Liver (tissue), 3 donors: ENCODE results near the gene ATOH7.

ENCODE experiments used
- ATF3 ChIP-seq: IDR thresholded peaks from 2 replicates; pipeline ENCODE4 v1.6.1; 2016; ENCODE audit warnings: antibody characterized with exemption
- CTCF ChIP-seq: fragments of 150-350 bp; IDR thresholded peaks from 2 replicates; pipeline ENCODE4 v1.5.1; 2017; ENCODE audit warnings: improper control_type of control experiment, low read depth, low read length; ENCODE audit not compliant: missing input control
- EGR1 ChIP-seq, 2 donors: IDR thresholded peaks; 2 replicates each; pipeline ENCODE4 v1.6.1; 2016 to 2018; ENCODE audit warnings: antibody characterized with exemption in 2 of 2, low read depth in 2 of 2
- FOXA1 ChIP-seq: IDR thresholded peaks from 2 replicates; pipeline ENCODE4 v1.6.1; 2016; ENCODE audit warnings: antibody characterized with exemption
- GABPA ChIP-seq, 2 donors: IDR thresholded peaks in 1 of 2; conservative IDR thresholded peaks in 1 of 2; 2 replicates each; pipeline ENCODE4 v1.6.1; 2016; ENCODE audit warnings: antibody characterized with exemption in 2 of 2, mild to moderate bottlenecking in 1 of 2, moderate library complexity in 1 of 2
- JUND ChIP-seq, 2 donors: IDR thresholded peaks; 2 replicates each; pipeline ENCODE4 v1.6.1; 2016; ENCODE audit warnings: antibody characterized with exemption in 2 of 2
- RAD21 ChIP-seq, 2 donors: IDR thresholded peaks; 2 replicates each; pipeline ENCODE4 v1.6.1; 2016; ENCODE audit warnings: antibody characterized with exemption in 2 of 2, mild to moderate bottlenecking in 2 of 2
- REST ChIP-seq: IDR thresholded peaks from 2 replicates; pipeline ENCODE4 v1.6.1; 2016; ENCODE audit warnings: antibody characterized with exemption, mild to moderate bottlenecking
- RXRA ChIP-seq, 2 donors: IDR thresholded peaks; 2 replicates each; pipeline ENCODE4 v1.6.1; 2017 to 2018; ENCODE audit warnings: antibody characterized with exemption in 2 of 2, mild to moderate bottlenecking in 1 of 2
- SP1 ChIP-seq: IDR thresholded peaks from 2 replicates; pipeline ENCODE4 v1.6.1; 2018; ENCODE audit warnings: antibody characterized with exemption, mild to moderate bottlenecking
- TAF1 ChIP-seq: conservative IDR thresholded peaks from 2 replicates; pipeline ENCODE4 v1.6.1; 2016; ENCODE audit warnings: antibody characterized with exemption, mild to moderate bottlenecking
- YY1 ChIP-seq: IDR thresholded peaks from 2 replicates; pipeline ENCODE4 v1.6.1; 2016; ENCODE audit warnings: antibody characterized with exemption, mild to moderate bottlenecking
- TF ChIP-seq, protein P1 (sequence below): IDR thresholded peaks from 2 replicates; pipeline ENCODE4 v1.6.1; 2016; ENCODE audit warnings: antibody characterized with exemption
- donor health status: healthy.
- donor health status: healthy.

- no peak for TF ChIP-seq SP1
- TF ChIP-seq CTCF, result peak; percentile 51
- no peak for TF ChIP-seq ATF3
- TF ChIP-seq REST, result no peak
- no peak for TF ChIP-seq YY1
- TF ChIP-seq EGR1 (IDR thresholded peaks at IDR 0.05; ENCODE audit: low read depth in 2 of 2), result no peak
- no peak for TF ChIP-seq TAF1
- TF ChIP-seq JUND (IDR thresholded peaks at IDR 0.05), result no peak
- TF ChIP-seq, protein P1, sequence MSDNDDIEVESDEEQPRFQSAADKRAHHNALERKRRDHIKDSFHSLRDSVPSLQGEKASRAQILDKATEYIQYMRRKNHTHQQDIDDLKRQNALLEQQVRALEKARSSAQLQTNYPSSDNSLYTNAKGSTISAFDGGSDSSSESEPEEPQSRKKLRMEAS, result no peak
- TF ChIP-seq FOXA1, result no peak
- peak; percentile 83 to 84 for TF ChIP-seq RAD21 (IDR thresholded peaks at IDR 0.05)
- no peak for TF ChIP-seq RXRA (IDR thresholded peaks at IDR 0.05)
- no peak for TF ChIP-seq GABPA (IDR thresholded peaks at IDR 0.05 in 1 of 2, conservative IDR thresholded peaks at IDR 0.05 in 1 of 2)
Observed at GRCh38 chr10:68212721-68213352, 19.1 kb downstream of the ATOH7 start.
